ENCODE data around the gene ABCF2.

DNA sequence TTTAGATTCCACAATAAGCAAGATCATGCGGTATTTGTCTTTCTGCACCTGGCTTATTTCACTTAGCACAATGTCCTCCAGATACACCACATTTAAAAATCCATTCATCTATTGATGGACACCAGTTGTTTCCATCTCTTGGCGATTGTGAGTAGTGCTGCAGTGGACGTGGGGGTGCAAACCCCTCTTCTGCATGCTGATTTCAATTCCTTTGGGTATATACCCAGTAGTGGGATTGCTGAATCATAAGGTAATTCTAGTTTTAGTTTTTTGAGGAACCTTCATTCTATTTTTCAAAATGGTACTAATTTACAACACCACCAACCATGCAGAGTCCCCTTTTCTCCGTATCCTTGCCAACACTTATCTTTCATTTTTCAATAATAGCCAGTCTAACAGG lies 38.0 kb downstream of the ABCF2 start:
- TF ChIP-seq, protein P1, sequence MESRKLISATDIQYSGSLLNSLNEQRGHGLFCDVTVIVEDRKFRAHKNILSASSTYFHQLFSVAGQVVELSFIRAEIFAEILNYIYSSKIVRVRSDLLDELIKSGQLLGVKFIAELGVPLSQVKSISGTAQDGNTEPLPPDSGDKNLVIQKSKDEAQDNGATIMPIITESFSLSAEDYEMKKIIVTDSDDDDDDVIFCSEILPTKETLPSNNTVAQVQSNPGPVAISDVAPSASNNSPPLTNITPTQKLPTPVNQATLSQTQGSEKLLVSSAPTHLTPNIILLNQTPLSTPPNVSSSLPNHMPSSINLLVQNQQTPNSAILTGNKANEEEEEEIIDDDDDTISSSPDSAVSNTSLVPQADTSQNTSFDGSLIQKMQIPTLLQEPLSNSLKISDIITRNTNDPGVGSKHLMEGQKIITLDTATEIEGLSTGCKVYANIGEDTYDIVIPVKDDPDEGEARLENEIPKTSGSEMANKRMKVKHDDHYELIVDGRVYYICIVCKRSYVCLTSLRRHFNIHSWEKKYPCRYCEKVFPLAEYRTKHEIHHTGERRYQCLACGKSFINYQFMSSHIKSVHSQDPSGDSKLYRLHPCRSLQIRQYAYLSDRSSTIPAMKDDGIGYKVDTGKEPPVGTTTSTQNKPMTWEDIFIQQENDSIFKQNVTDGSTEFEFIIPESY (IDR thresholded peaks at IDR 0.05): no peak
- TF ChIP-seq HNF4A (conservative IDR thresholded peaks at IDR 0.05) (no peak), GABPA (IDR thresholded peaks at IDR 0.05 in 1 of 2, conservative IDR thresholded peaks at IDR 0.05 in 1 of 2) (no peak), RXRA (IDR thresholded peaks at IDR 0.05) (no peak), YY1 (IDR thresholded peaks at IDR 0.05) (no peak), EGR1 (IDR thresholded peaks at IDR 0.05; ENCODE audit: low read depth in 2 of 2) (no peak), RAD21 (IDR thresholded peaks at IDR 0.05) (no peak), TAF1 (conservative IDR thresholded peaks at IDR 0.05) (no peak), SP1 (IDR thresholded peaks at IDR 0.05) (no peak), JUND (IDR thresholded peaks at IDR 0.05) (no peak)
- TF ChIP-seq, protein P2, sequence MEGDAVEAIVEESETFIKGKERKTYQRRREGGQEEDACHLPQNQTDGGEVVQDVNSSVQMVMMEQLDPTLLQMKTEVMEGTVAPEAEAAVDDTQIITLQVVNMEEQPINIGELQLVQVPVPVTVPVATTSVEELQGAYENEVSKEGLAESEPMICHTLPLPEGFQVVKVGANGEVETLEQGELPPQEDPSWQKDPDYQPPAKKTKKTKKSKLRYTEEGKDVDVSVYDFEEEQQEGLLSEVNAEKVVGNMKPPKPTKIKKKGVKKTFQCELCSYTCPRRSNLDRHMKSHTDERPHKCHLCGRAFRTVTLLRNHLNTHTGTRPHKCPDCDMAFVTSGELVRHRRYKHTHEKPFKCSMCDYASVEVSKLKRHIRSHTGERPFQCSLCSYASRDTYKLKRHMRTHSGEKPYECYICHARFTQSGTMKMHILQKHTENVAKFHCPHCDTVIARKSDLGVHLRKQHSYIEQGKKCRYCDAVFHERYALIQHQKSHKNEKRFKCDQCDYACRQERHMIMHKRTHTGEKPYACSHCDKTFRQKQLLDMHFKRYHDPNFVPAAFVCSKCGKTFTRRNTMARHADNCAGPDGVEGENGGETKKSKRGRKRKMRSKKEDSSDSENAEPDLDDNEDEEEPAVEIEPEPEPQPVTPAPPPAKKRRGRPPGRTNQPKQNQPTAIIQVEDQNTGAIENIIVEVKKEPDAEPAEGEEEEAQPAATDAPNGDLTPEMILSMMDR (IDR thresholded peaks at IDR 0.05; ENCODE audit: low read depth, low read length, missing input control): no peak
- TF ChIP-seq, protein P3, sequence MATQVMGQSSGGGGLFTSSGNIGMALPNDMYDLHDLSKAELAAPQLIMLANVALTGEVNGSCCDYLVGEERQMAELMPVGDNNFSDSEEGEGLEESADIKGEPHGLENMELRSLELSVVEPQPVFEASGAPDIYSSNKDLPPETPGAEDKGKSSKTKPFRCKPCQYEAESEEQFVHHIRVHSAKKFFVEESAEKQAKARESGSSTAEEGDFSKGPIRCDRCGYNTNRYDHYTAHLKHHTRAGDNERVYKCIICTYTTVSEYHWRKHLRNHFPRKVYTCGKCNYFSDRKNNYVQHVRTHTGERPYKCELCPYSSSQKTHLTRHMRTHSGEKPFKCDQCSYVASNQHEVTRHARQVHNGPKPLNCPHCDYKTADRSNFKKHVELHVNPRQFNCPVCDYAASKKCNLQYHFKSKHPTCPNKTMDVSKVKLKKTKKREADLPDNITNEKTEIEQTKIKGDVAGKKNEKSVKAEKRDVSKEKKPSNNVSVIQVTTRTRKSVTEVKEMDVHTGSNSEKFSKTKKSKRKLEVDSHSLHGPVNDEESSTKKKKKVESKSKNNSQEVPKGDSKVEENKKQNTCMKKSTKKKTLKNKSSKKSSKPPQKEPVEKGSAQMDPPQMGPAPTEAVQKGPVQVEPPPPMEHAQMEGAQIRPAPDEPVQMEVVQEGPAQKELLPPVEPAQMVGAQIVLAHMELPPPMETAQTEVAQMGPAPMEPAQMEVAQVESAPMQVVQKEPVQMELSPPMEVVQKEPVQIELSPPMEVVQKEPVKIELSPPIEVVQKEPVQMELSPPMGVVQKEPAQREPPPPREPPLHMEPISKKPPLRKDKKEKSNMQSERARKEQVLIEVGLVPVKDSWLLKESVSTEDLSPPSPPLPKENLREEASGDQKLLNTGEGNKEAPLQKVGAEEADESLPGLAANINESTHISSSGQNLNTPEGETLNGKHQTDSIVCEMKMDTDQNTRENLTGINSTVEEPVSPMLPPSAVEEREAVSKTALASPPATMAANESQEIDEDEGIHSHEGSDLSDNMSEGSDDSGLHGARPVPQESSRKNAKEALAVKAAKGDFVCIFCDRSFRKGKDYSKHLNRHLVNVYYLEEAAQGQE (IDR thresholded peaks at IDR 0.05): no peak
- TF ChIP-seq, protein P4, sequence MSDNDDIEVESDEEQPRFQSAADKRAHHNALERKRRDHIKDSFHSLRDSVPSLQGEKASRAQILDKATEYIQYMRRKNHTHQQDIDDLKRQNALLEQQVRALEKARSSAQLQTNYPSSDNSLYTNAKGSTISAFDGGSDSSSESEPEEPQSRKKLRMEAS (IDR thresholded peaks at IDR 0.05): no peak
- TF ChIP-seq, protein P5, sequence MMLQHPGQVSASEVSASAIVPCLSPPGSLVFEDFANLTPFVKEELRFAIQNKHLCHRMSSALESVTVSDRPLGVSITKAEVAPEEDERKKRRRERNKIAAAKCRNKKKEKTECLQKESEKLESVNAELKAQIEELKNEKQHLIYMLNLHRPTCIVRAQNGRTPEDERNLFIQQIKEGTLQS (IDR thresholded peaks at IDR 0.05): no peak
